HL-60 (cell line): ENCODE measurements around the gene RRAGD.

Source experiments
- CTCF ChIP-seq: IDR thresholded peaks from one replicate; pipeline ENCODE4 v1.5.1; 2011; ENCODE audit warnings: low read length, control low read depth, inconsistent platforms; ENCODE audit not compliant: insufficient read depth
- REST ChIP-seq: IDR thresholded peaks from 2 replicates; pipeline ENCODE4 v1.6.1; 2012; ENCODE audit warnings: low read depth; ENCODE audit not compliant: insufficient replicate concordance

- TF ChIP-seq CTCF (no peak), REST (no peak)
Observed at GRCh38 chr6:89434150-89434499, 22.1 kb upstream of the RRAGD start.
